ENCODE results near the gene TAF10. TPM values are rescaled to one million over a fixed set of nuclear protein-coding genes. Genes with fewer than 3 reads are reported as not detected.

TAF10 gene
- polyA plus RNA-seq, 1 experiment: 205 TPM

DNA sequence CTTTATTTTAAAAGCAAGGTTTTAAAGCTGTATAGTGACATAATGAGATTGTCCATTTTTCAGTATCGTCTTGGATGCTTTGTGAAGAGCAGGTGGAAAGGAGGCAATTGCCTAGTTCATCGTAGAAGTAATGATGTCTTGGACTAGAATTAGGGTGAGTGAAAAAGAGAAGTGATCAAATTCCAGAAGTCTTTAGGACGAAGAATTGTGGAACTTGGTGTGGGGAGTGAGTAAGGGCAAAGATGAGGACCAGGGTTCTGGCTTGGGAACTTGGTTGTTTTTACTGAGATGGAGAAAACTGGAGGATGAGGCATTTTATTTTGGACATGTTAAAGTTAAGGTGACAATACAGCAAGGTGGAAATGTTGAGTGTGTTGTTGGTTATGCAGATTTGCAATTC is 7.2 kb downstream of the TAF10 start:
- CTCF ChIA-PET: interaction anchor here (0.8 to 3.9 kb wide), 8 partner anchors 10 to 102 kb away, joined by 3 to 17 read pairs (median 6); partner anchors contain the start of gene TPP1
- peaks cover 29% of the 10 kb centered on the region for H3K36me3 ChIP-seq (ENCODE audit: control insufficient read depth, insufficient read depth, low read length)
- POLR2A ChIA-PET: interaction anchor here (0.7 kb wide), 1 partner anchor 18 kb away, joined by 5 read pairs; no protein-coding TSS in a partner anchor
- no peak for DNase-seq (ENCODE audit: low read depth)
- TF ChIP-seq, protein P1, sequence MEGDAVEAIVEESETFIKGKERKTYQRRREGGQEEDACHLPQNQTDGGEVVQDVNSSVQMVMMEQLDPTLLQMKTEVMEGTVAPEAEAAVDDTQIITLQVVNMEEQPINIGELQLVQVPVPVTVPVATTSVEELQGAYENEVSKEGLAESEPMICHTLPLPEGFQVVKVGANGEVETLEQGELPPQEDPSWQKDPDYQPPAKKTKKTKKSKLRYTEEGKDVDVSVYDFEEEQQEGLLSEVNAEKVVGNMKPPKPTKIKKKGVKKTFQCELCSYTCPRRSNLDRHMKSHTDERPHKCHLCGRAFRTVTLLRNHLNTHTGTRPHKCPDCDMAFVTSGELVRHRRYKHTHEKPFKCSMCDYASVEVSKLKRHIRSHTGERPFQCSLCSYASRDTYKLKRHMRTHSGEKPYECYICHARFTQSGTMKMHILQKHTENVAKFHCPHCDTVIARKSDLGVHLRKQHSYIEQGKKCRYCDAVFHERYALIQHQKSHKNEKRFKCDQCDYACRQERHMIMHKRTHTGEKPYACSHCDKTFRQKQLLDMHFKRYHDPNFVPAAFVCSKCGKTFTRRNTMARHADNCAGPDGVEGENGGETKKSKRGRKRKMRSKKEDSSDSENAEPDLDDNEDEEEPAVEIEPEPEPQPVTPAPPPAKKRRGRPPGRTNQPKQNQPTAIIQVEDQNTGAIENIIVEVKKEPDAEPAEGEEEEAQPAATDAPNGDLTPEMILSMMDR (IDR thresholded peaks at IDR 0.05; ENCODE audit: insufficient read depth, low read depth, low read length): no peak
- H3K4me3 ChIP-seq (ENCODE audit: low read depth, low read length): peak overlapping the region; percentile 84
- no peaks in the 10 kb centered on the region for H3K27me3 ChIP-seq (ENCODE audit: control insufficient read depth, insufficient read depth, low read length)

- Histone ChIP-seq H3K27me3 (ENCODE audit: control insufficient read depth, insufficient read depth, low read length) (no peaks in the 10 kb centered on the region), H3K4me3 (ENCODE audit: low read depth, low read length) (peak overlapping the region; percentile 84), H3K36me3 (ENCODE audit: control insufficient read depth, insufficient read depth, low read length) (peaks cover 27% of the 10 kb centered on the region)
- POLR2A ChIA-PET: no interaction called here
- DNase-seq (ENCODE audit: low read depth): no peak
- CTCF ChIA-PET: interaction anchor here (0.6 to 3.9 kb wide), 10 partner anchors 10 to 404 kb away, joined by 3 to 17 read pairs (median 4); partner anchors contain the start of genes MRPL17 and TPP1
- TF ChIP-seq, protein P1 (IDR thresholded peaks at IDR 0.05; ENCODE audit: insufficient read depth, low read depth, low read length): peak; percentile 43
Observed at GRCh38 chr11:6604081-6604626, 7.9 kb downstream of the TAF10 start.

- ChIA-PET POLR2A (no interaction called here), CTCF (interaction anchor here (0.6 to 3.9 kb wide), 9 partner anchors 9 to 403 kb away, joined by 3 to 17 read pairs (median 5); partner anchors contain the start of genes MRPL17 and TPP1)
- Histone ChIP-seq H3K36me3 (ENCODE audit: control insufficient read depth, insufficient read depth, low read length) (peaks cover 25% of the 10 kb centered on the region), H3K27me3 (ENCODE audit: control insufficient read depth, insufficient read depth, low read length) (no peaks in the 10 kb centered on the region), H3K4me3 (ENCODE audit: low read depth, low read length) (peak within 1 kb of the TSS; percentile 84)
- TF ChIP-seq, protein P1 (IDR thresholded peaks at IDR 0.05; ENCODE audit: insufficient read depth, low read depth, low read length): peak; percentile 37
- peak; percentile 45 for DNase-seq (ENCODE audit: low read depth)
Observed at GRCh38 chr11:6603287-6604080, 8.5 kb downstream of the TAF10 start, which contains the start of the genes ILK and RRP8. TSS of gene ILK (plus strand) at chr11:6603774. CDS start at chr11:6604272, 498 bp downstream. TSS of gene RRP8 (minus strand) at chr11:6603616. CDS start at chr11:6603502, 114 bp downstream.

- ChIA-PET POLR2A (no interaction called here), CTCF (interaction anchor here (0.9 to 3.9 kb wide), 3 partner anchors 8 to 81 kb away, joined by 3 to 17 read pairs (median 5); partner anchors contain the start of gene MRPL17)
- TF ChIP-seq, protein P1 (IDR thresholded peaks at IDR 0.05; ENCODE audit: insufficient read depth, low read depth, low read length): no peak
- Histone ChIP-seq H3K27me3 (ENCODE audit: control insufficient read depth, insufficient read depth, low read length) (no peaks in the 10 kb centered on the region), H3K36me3 (ENCODE audit: control insufficient read depth, insufficient read depth, low read length) (peaks cover 22% of the 10 kb centered on the region), H3K4me3 (ENCODE audit: low read depth, low read length) (peak overlapping the region; percentile 84)
- no peak for DNase-seq (ENCODE audit: low read depth)
Observed at GRCh38 chr11:6602096-6602940, 9.7 kb downstream of the TAF10 start.

Measured in BJ (cell line).